SK-N-SH (cell line): ENCODE measurements around the gene CEP85.

Experiments
- EP300 ChIP-seq, 2 experiments: IDR thresholded peaks; 2 replicates each; pipeline versions ENCODE4 v1.4.0 to v1.6.1; 2012; ENCODE audit warnings: borderline replicate concordance in 1 of 2, low read depth in 1 of 2, low read length in 1 of 2
- FOXM1 ChIP-seq: IDR thresholded peaks from 2 replicates; pipeline ENCODE4 v1.4.0; 2012; ENCODE audit warnings: low read depth, mild to moderate bottlenecking
- GABPA ChIP-seq: IDR thresholded peaks from 2 replicates; pipeline ENCODE4 v1.4.0; 2012; ENCODE audit warnings: low read depth, mild to moderate bottlenecking
- MAX ChIP-seq: IDR thresholded peaks from 2 replicates; pipeline ENCODE4 v1.4.0; 2012; ENCODE audit warnings: low read depth
- MXI1 ChIP-seq: IDR thresholded peaks from 2 replicates; pipeline ENCODE4 v1.6.1; 2012; ENCODE audit warnings: mild to moderate bottlenecking, low read depth, low read length, improper control_type of control experiment
- NRF1 ChIP-seq: IDR thresholded peaks from 2 replicates; pipeline ENCODE4 v1.6.1; 2012; ENCODE audit warnings: low read depth, mild to moderate bottlenecking, low read length
- POLR2AphosphoS5 ChIP-seq: IDR thresholded peaks from 2 replicates; pipeline ENCODE4 v1.6.1; 2012; ENCODE audit warnings: low read depth, low read length
- RAD21 ChIP-seq: IDR thresholded peaks from 2 replicates; pipeline ENCODE4 v1.6.1; 2012; ENCODE audit warnings: mild to moderate bottlenecking, low read length
- TAF1 ChIP-seq: IDR thresholded peaks from 2 replicates; pipeline ENCODE4 v1.6.1; 2012; ENCODE audit warnings: low read depth, mild to moderate bottlenecking, low read length, moderate library complexity, borderline replicate concordance
- TCF12 ChIP-seq: IDR thresholded peaks from 2 replicates; pipeline ENCODE4 v1.4.0; 2012
- ZBTB33 ChIP-seq: IDR thresholded peaks from 2 replicates; pipeline ENCODE4 v1.4.0; 2012; ENCODE audit warnings: low read depth, borderline replicate concordance
- TF ChIP-seq, protein P1 (sequence below): fragments of 200-600 bp; sonication (generic); IDR thresholded peaks from 2 replicates; pipeline ENCODE4 v1.6.1; 2017; ENCODE audit warnings: antibody characterized with exemption, mild to moderate bottlenecking, moderate library complexity
- TF ChIP-seq, protein P2 (sequence below): IDR thresholded peaks from 2 replicates; pipeline ENCODE4; 2012

GRCh38 chr1:26324550-26324949 is 90.5 kb downstream of the CEP85 start:
- TF ChIP-seq EP300 (IDR thresholded peaks at IDR 0.05; ENCODE audit: borderline replicate concordance in 1 of 2, low read depth in 1 of 2, low read length in 1 of 2), result no peak
- TF ChIP-seq, protein P1, sequence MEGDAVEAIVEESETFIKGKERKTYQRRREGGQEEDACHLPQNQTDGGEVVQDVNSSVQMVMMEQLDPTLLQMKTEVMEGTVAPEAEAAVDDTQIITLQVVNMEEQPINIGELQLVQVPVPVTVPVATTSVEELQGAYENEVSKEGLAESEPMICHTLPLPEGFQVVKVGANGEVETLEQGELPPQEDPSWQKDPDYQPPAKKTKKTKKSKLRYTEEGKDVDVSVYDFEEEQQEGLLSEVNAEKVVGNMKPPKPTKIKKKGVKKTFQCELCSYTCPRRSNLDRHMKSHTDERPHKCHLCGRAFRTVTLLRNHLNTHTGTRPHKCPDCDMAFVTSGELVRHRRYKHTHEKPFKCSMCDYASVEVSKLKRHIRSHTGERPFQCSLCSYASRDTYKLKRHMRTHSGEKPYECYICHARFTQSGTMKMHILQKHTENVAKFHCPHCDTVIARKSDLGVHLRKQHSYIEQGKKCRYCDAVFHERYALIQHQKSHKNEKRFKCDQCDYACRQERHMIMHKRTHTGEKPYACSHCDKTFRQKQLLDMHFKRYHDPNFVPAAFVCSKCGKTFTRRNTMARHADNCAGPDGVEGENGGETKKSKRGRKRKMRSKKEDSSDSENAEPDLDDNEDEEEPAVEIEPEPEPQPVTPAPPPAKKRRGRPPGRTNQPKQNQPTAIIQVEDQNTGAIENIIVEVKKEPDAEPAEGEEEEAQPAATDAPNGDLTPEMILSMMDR, result no peak
- no peak for TF ChIP-seq NRF1
- TF ChIP-seq RAD21, result no peak
- TF ChIP-seq FOXM1, result no peak
- TF ChIP-seq MAX, result no peak
- no peak for TF ChIP-seq TAF1
- TF ChIP-seq TCF12, result no peak
- TF ChIP-seq MXI1, result no peak
- no peak for TF ChIP-seq POLR2AphosphoS5
- no peak for TF ChIP-seq ZBTB33
- TF ChIP-seq, protein P2, sequence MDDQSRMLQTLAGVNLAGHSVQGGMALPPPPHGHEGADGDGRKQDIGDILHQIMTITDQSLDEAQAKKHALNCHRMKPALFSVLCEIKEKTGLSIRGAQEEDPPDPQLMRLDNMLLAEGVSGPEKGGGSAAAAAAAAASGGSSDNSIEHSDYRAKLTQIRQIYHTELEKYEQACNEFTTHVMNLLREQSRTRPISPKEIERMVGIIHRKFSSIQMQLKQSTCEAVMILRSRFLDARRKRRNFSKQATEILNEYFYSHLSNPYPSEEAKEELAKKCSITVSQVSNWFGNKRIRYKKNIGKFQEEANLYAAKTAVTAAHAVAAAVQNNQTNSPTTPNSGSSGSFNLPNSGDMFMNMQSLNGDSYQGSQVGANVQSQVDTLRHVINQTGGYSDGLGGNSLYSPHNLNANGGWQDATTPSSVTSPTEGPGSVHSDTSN, result no peak
- no peak for TF ChIP-seq GABPA
